Type B pancreatic cell (in vitro differentiated cells): Measurements from ENCODE around the gene CCNL2. TPM values are rescaled to one million over a fixed set of nuclear protein-coding genes. Genes with fewer than 3 reads are reported as not detected.

Source experiments
- DNase-seq: peaks from one replicate; pipeline ENCODE4 v3.0.0; 2021; ENCODE audit warnings: mixed read lengths; ENCODE audit not compliant: unreplicated experiment; ENCODE audit errors: extremely low spot score
- H3K27ac Mint-ChIP-seq: 2 replicates; pipeline ENCODE4 v1.8.0; 2021; ENCODE audit warnings: mild to moderate bottlenecking, mixed read lengths
- H3K27me3 Mint-ChIP-seq: 2 replicates; pipeline ENCODE4 v1.8.0; 2021; ENCODE audit warnings: mixed read lengths
- H3K36me3 Mint-ChIP-seq: 2 replicates; pipeline ENCODE4 v1.8.0; 2021; ENCODE audit warnings: mixed read lengths
- H3K4me1 Mint-ChIP-seq: one replicate; pipeline ENCODE4 v1.8.0; 2021; ENCODE audit warnings: mixed read lengths; ENCODE audit not compliant: unreplicated experiment
- H3K4me3 Mint-ChIP-seq: 2 replicates; pipeline ENCODE4 v1.8.0; 2021; ENCODE audit warnings: mild to moderate bottlenecking, mixed read lengths
- H3K9me3 Mint-ChIP-seq: 2 replicates; pipeline ENCODE4 v1.8.0; 2021; ENCODE audit warnings: mixed read lengths
- total RNA-seq: library from RNA; stranded (reverse); gene quantifications from 2 replicates; pipeline ENCODE4 v1.2.1, GENCODE V29; 2021; ENCODE audit warnings: low replicate concordance
- TF ChIP-seq, protein P1 (sequence below): fragments of 200-600 bp; sonication (generic); conservative IDR thresholded peaks from 2 replicates; pipeline ENCODE4 v1.5.0; 2021; ENCODE audit warnings: antibody characterized with exemption, mild to moderate bottlenecking

The CCNL2 gene
- total RNA-seq, 1 donor from 2014 or later, result 298 TPM

DNA sequence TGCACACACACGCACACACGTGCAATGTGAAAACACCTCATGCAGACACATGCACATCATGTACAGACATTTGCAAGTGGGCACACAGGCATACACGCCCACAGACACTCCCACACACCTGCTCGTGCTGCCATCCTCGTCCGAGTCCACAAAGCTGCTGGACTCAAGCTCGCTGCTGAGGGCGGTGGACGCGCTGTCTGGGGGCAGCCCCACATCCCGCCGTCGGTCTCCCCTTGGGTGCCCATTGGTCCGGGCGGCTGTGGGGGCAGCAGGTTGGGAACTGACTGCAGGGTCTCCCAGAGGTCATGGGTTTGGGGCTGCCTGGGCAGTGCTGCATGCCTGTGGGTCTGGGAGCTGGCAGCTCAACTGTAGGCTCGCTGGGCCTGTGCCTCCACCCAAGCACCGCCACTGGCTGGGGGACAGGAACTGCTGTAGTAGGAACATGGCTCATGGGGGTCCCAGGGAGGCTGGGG, 57.5 kb downstream of the CCNL2 start:
- peaks cover 10% of the 10 kb centered on the region for H3K36me3 Mint-ChIP-seq
- no peaks in the 10 kb centered on the region for H3K27me3 Mint-ChIP-seq
- TF ChIP-seq, protein P1, sequence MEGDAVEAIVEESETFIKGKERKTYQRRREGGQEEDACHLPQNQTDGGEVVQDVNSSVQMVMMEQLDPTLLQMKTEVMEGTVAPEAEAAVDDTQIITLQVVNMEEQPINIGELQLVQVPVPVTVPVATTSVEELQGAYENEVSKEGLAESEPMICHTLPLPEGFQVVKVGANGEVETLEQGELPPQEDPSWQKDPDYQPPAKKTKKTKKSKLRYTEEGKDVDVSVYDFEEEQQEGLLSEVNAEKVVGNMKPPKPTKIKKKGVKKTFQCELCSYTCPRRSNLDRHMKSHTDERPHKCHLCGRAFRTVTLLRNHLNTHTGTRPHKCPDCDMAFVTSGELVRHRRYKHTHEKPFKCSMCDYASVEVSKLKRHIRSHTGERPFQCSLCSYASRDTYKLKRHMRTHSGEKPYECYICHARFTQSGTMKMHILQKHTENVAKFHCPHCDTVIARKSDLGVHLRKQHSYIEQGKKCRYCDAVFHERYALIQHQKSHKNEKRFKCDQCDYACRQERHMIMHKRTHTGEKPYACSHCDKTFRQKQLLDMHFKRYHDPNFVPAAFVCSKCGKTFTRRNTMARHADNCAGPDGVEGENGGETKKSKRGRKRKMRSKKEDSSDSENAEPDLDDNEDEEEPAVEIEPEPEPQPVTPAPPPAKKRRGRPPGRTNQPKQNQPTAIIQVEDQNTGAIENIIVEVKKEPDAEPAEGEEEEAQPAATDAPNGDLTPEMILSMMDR, result no peak
- H3K9me3 Mint-ChIP-seq, result no peaks in the 10 kb centered on the region
- H3K4me1 Mint-ChIP-seq, result peaks cover under 1% of the 10 kb centered on the region
- H3K27ac Mint-ChIP-seq, result no peak overlapping the region
- no peak for DNase-seq
- no peak overlapping the region for H3K4me3 Mint-ChIP-seq

DNA sequence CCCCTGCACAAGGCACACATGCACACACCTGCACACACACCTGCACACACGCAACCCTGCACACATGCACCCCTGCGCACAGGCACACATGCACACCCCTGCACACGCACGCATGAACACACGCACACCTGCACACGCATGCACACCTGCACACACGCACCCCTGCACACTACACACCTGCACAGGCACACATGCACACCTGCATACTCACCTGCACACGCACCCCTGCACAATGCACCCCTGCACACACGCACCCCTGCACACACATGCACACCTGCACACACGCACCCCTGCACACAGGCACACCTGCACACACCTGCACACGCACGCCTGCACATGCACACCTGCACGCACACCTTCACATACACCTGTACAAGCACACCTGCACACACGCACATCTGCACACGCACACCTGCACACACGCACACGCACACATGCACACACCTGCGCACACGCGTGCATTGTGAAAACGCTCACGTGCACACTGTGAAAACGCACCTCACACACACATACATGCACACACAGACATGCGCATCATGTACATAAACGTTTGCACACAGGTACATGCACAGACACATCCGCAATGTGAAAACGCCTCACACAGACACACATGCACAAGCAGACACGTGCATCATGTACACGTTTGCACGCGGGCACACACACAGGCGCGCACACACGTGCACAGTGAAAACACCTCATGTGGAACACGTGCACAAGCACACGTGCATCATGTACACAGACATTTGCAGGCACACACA, 58.2 kb downstream of the CCNL2 start:
- Mint-ChIP-seq H3K4me1 (no peaks in the 10 kb centered on the region), H3K27me3 (no peaks in the 10 kb centered on the region), H3K4me3 (no peak overlapping the region), H3K9me3 (no peaks in the 10 kb centered on the region), H3K27ac (no peak overlapping the region), H3K36me3 (peaks cover 10% of the 10 kb centered on the region)
- TF ChIP-seq, protein P1, result no peak
- no peak for DNase-seq

DNA sequence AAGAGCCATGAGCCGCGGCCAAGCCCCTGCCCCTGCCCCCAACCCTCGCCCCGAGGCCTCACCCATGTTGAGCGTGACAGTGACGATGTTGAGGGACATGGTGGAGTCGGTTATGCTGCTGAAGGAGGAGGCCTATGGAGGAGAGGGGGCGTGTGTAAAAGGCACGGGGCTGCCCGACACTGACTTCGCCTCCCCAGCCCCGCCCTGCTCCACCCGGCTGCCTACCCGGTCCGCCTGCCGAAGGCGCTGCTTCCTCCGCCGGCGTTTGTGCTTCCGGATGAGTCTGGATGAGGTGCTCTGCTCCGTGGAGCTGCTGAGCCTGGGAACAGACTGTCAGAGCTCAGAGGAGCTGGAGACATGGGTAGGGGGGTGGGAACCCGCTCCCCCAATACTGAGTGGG, 59.0 kb downstream of the CCNL2 start:
- Mint-ChIP-seq H3K4me1 (no peaks in the 10 kb centered on the region), H3K27ac (no peak overlapping the region), H3K36me3 (peaks cover 10% of the 10 kb centered on the region), H3K4me3 (no peak overlapping the region), H3K9me3 (no peaks in the 10 kb centered on the region), H3K27me3 (no peaks in the 10 kb centered on the region)
- TF ChIP-seq, protein P1, result no peak
- DNase-seq, result no peak

DNA sequence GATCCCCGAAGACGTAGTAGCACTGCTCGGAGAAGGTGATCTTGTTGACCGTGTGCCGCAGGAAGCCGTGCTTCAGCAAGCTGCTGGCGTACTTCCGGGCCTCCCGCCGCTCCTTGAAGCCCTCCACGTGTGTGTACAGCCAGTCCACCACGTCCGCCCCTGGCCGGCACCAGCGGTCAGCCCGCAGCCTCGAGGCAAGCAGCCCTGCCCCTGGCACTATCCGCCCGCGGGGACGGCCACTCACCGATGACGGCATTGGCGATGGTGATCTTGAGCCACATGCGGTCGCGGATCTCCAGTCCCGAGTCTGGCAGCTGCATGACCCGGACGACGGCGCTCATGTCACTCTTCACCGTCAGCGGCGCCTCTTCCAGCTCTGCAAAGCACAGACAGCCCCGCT, 60.9 kb downstream of the CCNL2 start:
- peaks cover 10% of the 10 kb centered on the region for H3K36me3 Mint-ChIP-seq
- no peaks in the 10 kb centered on the region for H3K4me1 Mint-ChIP-seq
- H3K9me3 Mint-ChIP-seq, result no peaks in the 10 kb centered on the region
- H3K4me3 Mint-ChIP-seq, result no peak overlapping the region
- no peak overlapping the region for H3K27ac Mint-ChIP-seq
- TF ChIP-seq, protein P1, result no peak
- no peak for DNase-seq
- H3K27me3 Mint-ChIP-seq, result no peaks in the 10 kb centered on the region

DNA sequence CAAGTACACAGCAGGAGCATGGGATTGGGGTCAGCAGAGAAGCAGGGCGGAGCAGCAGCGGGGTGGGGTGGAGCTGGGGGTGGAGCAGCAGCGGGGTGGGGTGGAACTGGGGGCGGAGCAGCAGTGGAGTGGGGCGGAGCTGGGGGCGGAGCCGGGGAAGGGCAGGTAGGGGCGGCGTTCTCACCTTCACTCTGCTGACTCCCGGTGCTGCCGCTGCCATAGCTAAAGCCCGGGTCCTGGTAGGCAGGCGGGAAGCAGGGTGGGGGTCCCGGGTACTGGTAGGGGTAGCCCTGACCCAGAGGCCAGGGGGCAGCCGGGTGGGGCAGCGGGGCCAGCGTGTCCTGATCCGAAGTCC, 61.4 kb downstream of the CCNL2 start:
- DNase-seq, result no peak
- Mint-ChIP-seq H3K27ac (no peak overlapping the region), H3K36me3 (peaks cover 10% of the 10 kb centered on the region), H3K9me3 (no peaks in the 10 kb centered on the region), H3K4me3 (no peak overlapping the region), H3K4me1 (no peaks in the 10 kb centered on the region), H3K27me3 (no peaks in the 10 kb centered on the region)
- TF ChIP-seq, protein P1, result no peak
